GM03348 (cell line): ENCODE data around the gene TAF4.
"Not testable (repeated sequence)": the region's sequence is repeated elsewhere in the genome, so short reads cannot be mapped to it uniquely, and the experiment has no call there.

Experiments
- DNase-seq: peaks from one replicate; pipeline ENCODE4 v3.0.0; 2012; ENCODE audit warnings: low spot score

TAF4 gene

DNA sequence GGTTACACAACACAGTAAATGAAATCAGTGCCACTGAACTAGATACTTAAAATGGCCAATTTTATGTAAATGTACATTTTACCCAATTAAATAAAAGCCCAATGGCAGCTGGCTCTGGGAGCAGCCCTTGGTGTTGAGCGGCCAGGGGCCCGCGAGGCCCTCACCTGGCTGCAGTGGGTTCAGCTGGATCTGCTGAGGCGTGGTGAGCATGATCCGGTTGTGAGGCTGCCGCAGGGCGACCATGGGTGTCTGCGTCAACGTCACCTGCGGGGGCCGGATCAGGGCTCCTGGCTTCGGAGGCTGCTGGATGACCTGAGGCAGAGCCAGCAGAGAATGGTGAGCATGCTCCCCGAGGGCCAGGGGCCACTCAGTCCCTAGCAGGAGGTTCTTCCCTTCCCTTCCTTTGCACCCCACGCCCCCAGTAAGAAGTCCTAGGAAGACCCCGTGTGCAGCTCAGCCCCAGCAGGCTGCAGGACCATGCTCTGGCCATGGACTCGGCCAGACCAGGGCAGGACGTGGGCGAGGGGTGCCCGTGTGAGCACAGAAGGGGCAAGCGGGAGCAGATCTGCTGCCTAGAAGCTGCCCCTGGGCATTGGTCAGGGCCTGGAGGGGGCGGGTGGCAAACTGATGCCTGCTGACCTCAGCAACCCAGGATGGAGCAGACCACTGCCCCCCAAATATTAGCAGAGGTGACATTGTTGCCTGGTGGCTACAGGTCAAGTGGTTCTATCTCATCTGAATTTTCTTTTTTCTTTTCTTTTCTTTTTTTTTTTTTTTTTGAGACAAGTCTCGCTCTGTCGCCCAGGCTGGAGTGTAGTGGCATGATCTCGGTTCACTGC, 61.9 kb downstream of the TAF4 start:
- DNase-seq, result no peak

DNA sequence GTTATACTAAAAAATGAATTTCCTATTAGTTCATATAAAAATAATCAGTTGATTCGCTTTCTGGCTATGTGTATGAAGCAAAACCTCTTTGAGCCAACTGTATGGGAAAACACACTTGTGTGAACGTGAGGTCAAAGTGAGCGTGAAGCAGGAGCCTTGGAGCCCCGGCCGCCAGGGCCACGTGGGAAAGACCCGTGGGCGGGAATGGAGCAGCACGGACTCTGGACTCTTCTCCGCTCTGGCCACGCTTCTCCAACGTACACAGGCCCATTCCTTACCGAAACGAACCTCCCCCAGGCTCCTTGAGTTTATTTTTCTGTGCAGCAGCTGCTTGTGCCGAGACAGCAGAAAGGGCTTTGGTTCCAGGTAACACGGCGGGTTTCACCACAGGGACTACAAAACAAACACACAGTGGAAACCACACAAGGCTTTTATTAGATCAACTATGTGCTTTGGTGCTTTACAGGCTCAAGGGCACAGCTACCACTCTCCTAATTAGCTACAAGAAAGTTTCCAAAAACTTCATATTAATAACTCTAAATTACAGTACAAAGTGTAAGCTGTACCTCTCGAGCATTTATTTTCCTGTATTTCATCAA, 62.7 kb downstream of the TAF4 start:
- no peak for DNase-seq

- DNase-seq, result no peak
These were observed 64.4 kb downstream of the TAF4 start for GRCh38 chr20:62001178-62001715.

- no peak for DNase-seq
These were observed 67.1 kb downstream of the TAF4 start for GRCh38 chr20:61998343-61999121.

DNA sequence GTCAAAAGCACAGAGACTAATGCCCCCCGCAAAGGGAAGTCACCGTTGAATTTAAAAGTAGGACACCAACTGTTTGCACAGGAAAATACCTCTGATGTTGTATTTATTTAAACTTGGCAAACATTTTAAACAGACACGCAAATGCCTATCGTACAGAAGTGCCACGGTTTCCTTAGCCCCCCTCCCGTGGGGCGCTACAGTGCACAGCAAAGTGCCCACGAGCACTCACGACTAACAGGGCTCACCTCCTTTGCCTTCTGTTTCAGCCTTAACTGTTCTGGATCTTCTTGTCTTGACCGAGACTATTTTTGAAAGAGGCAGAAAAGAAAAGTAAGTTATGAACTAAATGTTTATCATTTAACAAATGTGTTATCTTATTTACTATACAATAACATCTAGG, 67.8 kb downstream of the TAF4 start:
- DNase-seq, result no peak

DNA sequence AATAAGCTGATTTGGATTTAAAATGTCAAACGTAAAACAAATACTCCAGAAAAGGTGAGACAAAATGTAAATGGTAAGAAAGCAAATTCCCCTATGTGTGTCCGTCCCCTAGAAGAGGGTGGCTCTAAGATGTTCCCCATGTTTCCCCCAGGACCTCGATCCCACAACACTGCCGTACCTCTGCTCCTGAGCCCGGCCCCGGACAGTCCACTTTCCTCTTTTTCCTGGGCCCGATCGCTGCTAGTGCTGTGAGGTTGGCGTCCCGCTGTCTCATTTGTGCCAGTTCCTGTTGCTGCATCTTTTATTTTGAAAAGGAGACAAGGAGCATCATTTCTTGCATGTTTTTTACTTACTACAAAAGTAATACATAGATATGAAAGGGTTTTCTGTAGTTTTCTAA, 68.3 kb downstream of the TAF4 start:
- no peak for DNase-seq

DNA sequence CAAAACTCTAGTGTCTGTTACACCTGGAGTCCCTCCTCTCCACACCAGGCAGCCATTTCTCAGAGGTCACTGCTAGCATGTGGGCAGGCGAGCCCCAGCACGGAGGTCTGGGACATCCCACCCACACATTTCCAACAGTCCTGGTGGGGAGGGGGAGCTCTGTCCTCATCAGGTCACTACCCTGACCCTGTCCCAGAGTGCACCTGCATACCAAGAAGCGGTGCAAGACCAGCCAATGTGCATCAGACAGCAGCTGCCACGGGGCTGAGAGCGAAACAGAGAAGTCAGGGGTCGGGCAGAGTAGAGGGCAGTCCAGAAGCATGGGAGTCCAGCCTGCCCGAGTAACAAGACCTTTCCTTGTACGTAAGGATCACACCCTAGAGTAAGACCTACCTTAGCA, 71.1 kb downstream of the TAF4 start:
- no peak for DNase-seq

DNA sequence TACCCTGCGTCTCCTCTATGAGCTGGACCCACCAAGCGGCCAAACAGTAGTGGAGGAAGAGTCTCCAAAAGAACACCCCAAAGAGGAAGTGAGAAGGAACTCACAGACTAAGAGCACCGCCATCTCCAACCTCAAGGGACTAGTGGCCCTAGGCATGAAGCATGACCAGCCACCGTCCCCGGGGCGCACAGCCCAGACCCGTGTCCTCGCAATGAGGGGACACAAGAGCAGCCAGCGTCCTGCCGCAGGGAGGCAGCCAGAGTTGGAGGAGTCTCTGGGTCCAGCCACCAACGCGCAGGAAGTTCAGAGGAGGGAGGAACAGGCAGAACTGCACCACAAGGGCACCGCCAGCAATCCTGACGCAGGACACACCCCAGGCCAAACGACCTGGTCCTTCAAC, 72.6 kb downstream of the TAF4 start:
- no peak for DNase-seq

DNA sequence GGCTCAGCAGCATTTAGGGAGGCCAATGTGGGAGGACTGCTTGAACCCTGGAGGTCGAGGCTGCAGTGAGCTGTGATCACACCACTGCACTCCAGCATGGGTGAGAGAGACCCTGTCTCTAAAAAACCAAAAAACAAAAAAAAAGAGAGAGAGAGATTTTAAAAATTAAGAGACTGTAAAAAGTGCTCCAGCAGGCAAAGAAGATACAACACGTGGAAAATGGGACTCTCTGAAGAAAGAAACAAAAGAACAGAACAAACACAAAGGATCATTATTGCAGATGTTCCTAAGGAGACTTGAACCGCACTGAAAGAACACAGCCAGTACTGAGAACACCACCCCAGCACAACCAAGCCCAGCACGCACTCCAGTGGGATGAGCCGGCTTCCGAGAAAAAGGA, 74.2 kb downstream of the TAF4 start:
- no peak for DNase-seq

DNA sequence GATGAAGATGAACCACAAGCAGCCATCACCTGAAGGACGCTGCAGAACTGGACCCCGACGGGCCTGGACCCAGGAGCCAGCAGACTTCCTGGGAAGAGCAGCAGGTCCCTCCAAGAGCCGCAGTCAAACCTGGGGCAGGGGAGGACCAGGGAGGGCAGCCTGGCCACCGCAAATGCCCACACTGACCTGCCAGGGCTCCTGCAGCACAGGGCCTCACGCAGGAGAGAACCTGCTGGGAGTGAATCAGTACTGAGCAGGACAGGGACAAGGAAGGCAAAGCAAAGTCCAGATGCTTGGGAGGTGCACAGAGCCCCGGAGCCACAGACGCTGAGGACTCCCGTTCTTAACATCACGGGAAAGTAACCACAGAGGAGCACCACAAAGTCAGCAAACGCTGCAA, 75.2 kb downstream of the TAF4 start:
- no peak for DNase-seq

- no peak for DNase-seq
These were observed 75.9 kb downstream of the TAF4 start for GRCh38 chr20:61989741-61990140.

DNA sequence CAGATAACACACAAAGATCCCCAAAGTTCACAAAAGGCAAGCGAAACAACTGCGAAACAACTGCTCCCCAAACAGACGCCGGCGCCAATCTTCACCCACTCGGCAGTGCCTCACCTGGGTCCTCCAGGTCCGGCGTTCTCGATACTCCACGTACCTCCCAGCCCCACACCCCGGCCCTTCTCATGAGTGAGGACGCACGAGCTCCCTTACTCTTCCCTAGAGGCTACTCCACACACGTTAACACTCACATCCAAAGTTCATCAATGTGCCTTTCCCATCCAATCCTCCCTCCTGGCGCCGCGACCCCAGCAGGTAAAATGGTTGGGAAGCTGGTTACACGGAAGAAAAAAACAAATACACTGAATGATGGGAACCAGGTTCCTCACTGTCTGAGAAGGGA, 77.0 kb downstream of the TAF4 start:
- DNase-seq, result no peak

GRCh38 chr20:61986762-61987321, 78.8 kb downstream of the TAF4 start:
- no peak for DNase-seq

- no peak for DNase-seq
These were observed 80.6 kb downstream of the TAF4 start for GRCh38 chr20:61985096-61985495.

DNA sequence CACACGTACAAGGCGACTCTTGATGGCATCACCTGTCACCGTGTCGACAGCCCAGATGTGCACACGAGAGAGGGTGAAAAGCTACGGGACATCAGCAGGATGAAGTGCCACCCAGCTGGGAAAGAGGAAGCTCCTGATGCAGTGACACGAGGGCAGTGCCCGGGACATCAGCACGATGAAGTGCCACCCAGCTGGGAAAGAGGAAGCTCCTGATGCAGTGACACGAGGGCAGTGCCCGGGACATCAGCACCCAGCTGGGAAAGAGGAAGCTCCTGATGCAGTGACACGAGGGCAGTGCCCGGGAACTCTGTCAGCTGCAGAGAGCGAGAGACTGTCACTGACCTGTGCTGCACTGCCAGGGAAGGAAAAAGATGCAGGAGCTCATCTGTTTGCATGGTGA, 81.2 kb downstream of the TAF4 start:
- DNase-seq, result not testable (repeated sequence)

DNA sequence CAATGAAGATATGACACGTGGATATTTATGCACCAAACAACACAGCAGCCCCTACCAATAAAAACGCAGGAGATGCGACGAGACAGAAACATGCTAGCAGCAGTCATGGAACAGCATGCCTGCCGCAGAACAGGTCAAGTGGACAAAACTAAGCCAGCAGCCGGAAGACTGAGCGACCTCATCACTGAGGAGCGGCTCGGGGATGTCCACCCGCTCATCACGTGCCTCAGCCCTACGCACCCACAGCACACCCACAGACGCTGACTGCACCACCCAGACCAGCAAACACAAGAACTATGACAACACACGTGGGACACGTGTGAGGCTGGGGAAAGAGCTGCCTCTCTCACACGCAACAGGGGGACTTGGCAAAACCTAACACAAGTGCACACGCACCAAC, 81.7 kb downstream of the TAF4 start:
- DNase-seq, result no peak

DNA sequence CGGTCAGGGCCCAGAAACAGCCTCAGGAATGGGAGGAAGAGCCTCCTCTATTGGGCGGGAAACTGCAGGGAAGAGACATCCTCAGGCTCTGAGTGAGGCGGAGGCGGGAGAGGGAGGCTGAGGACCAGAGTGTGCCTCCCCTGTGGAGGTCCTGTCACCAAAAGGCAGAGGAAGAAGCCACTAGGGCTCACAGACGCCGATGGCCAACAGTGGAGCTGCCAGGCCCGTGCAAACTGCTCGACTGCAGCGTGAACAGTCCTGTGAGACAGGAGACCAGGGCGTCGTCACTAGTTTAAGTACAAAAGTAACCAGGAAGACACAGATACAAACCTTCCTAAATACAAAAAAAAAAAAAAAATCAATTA, 82.7 kb downstream of the TAF4 start:
- no peak for DNase-seq

DNA sequence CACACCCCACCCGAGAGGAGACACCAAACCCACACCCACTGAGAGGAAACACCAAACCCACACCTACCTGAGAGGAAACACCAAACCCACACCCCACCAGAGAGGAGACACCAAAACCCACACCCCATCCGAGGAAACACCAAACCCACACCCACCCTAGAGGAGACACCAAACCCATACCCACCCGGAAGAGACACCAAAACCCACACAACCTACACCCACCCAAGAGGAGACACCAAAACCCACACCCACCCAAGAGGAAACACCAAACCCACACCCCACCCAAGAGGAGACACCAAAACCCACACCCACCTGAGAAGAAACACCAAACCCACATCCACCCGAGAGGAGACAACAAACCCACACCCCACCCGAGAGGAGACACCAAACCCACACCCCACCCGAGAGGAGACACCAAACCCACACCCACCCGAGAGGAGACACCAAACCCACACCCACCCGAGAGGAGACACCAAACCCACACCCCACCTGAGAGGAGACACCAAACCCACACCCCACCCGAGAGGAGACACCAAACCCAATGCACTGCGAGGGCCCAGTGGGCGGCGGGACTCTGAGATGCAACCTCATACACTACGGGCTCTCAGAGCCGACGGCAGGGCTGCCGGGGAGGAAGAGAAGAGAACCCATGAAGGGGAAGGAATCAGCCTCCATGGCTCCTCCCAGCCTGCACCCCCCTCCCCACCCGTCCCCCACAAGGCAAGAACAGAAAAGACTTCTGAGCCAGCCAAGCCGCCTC, 83.3 kb downstream of the TAF4 start:
- no peak for DNase-seq

DNA sequence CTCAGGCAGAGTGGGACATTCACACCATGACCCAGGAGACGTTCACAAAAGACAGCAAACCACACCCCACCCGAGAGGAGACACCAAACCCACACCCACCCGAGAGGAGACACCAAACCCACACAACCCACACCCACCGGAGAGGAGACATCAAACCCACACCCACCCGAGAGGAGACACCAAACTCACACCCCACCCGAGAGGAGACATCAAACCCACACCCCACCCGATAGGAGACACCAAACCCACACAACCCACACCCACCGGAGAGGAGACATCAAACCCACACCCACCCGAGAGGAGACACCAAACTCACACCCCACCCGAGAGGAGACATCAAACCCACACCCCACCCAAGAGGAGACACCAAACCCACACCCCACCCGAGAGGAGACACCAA, 84.0 kb downstream of the TAF4 start:
- DNase-seq, result not testable (repeated sequence)

DNA sequence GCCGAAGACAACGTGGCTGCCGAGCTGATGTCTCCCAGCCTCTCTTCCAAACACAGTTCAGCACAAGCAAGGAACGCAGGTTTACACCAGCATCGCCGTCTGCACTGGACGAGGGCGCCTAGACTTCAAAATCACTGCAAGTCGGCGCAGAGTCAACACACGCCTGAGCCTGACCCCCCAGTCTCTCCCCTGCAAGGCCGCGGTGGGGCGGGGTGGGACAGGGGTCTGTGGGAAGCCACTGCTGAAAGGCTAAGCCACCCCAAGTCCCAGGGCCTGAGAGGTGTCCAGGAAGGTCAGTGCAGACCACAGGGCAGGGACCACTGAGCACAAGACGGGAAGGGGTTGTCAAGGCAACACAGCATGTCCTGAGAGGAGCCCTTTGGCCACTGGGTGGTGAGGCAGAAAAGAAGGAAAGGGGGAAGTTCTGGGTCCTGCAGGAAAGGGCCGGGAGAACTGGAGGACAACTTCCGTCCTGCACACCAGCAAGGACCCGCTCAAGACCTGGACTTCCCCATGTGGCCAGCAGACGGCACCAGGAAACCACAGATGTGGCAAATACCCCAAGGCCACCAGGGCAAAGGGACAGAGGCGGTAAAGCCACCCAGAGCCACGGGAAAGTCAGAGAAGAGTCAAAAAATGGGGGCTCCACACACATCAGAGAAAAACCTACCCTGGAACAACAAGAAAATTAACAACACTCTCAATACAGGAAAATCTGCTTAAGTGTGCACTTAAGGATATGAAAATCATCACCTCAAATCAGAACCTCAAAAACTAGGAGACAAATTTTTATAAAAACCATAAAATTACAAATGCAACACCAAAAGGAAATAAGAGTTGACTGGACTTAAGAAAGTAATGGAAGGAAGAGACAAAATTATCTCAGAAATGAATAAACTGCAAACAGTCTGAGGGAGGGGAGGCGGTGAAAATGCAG, 84.8 kb downstream of the TAF4 start:
- DNase-seq, result peak; percentile 37
